Right renal pelvis (tissue), 4 donors: ENCODE measurements around the gene ADGRG6. TPM values are rescaled to one million over a fixed set of nuclear protein-coding genes. Genes with fewer than 3 reads are reported as not detected.

Experiments used
- DNase-seq, 4 donors: peaks; one replicate each; pipeline ENCODE4 v3.0.0-alpha.2; 2013; ENCODE audit warnings: low read depth in 4 of 4, low spot score in 3 of 4, missing footprints in 1 of 4
- polyA plus RNA-seq, 4 donors: library from polyadenylated mRNA; unstranded; fragments of 120-200 nt; gene quantifications; one replicate each; pipeline ENCODE4 v1.2.1, GENCODE V29; 2013; ENCODE audit not compliant: insufficient read length in 4 of 4

ADGRG6 gene
- polyA plus RNA-seq, 4 donors: 31.5 to 38.3 (median 32.4) TPM

DNA sequence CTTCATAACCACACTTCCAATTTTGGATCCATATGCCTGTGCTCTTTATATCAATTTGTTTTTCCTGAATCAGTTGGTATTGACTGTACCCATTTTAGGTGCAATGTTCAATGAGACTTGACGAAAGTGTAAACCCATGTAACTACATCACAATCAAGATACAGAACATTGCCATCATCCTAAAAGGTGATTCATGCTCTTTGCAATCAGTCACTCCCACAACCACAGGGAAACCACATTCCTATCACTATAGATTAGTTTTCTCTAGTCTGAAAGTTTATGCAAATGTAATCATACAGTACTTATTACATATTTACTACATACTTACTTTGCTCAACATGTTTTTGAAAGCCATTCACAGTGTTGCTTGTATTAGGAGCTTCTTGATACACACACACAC lies 167.4 kb downstream of the ADGRG6 start:
- DNase-seq: no peak

DNA sequence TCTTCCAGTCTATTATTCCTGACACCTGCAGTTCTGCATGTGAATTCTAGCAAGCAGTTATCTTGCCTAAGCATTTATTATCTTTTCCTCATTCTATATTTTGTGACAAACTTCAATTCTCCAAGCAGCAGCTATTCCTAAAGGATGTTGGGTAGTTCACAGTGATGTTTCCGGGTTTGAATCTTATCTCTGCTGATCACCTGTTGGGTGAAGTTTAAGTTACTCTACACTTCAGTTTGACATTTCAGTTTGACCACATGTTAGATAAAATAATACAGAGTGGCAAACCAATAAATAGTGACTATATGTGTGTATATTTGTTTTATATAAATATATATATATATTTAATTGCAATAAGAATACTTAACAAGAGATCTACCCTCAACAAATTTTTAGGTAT lies 168.6 kb downstream of the ADGRG6 start:
- DNase-seq: no peak

DNA sequence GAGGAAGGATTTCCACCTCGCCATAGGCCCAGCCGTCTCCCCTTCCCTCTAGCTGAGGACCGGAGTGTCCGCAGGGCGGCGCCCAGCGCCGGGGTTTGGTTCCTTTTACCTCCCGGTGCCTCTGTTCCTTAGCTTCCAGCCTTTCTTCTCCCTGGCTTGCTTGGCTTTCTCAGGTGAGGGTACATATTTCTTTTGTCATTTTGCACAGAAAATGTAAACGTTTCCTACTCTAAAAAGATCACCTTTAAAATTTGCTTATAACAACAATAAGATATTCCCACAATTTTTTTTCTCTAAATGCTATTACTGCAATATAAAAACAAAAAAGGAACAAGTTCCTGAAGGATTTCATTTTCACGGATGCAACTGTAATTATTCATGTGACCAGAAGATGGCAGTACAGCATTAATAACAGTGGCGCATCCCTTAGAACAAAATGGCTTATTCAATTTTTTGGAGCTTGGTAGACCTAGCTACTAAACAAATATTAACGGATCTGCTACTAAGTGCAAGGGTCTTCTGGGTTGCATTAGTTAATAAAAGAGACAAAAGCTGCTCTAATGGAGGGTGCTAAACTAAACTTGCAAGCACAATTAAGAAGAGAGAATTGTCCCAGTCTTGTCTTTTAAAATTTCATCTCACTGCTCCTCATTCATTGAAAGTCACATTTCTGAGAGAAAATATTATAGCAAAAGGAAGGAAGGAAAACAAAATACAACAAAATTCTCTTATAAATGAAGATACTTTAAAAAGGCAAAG lies 172.9 kb downstream of the ADGRG6 start:
- peak; percentile 23 to 36 (median 28) for DNase-seq

- no peak for DNase-seq
Measured at GRCh38 chr6:142476452-142476851, 174.6 kb downstream of the ADGRG6 start.

DNA sequence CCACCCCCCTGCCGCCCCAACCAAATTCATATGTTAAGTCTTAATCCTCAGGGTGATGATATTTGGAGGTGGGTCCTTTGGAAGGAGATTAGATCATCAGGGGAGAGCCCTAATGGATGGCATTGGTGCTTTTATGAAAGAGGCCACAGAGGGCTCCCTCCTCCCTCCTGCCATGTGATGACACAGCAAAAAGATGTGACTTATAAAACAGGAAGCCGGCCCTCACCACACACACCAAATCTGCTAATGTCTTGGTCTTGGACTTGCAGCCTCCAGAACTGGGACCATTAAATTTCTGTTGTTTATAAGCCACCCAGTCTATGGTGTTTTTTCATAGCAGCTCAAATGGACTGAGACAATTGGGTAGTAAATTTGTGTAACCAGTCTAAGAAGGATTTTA lies 176.3 kb downstream of the ADGRG6 start:
- DNase-seq: no peak

- no peak for DNase-seq
Measured at GRCh38 chr6:142481466-142481865, 179.7 kb downstream of the ADGRG6 start.

- DNase-seq: no peak
Measured at GRCh38 chr6:142482249-142482648, 180.4 kb downstream of the ADGRG6 start.

DNA sequence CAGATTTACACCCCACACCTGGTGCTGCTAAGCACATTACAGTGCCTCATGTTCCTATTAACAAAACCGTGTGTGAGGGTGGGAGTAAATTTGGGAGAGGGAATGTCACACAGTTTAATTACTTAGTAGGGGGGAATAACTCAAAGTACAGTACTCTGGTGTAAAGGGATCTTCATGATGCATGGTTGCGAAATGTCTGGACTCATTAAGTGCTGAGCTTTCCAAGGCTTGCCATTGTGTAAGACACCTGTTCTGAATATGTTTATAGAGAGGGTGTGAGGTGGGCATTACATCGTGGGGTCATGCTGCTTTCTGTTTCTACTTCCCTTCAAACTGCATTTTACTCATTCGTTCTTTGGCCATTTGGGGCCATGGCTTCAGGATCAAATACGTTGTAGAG lies 181.2 kb downstream of the ADGRG6 start:
- no peak for DNase-seq

GRCh38 chr6:142485256-142485655 lies 183.4 kb downstream of the ADGRG6 start:
- no peak for DNase-seq

DNA sequence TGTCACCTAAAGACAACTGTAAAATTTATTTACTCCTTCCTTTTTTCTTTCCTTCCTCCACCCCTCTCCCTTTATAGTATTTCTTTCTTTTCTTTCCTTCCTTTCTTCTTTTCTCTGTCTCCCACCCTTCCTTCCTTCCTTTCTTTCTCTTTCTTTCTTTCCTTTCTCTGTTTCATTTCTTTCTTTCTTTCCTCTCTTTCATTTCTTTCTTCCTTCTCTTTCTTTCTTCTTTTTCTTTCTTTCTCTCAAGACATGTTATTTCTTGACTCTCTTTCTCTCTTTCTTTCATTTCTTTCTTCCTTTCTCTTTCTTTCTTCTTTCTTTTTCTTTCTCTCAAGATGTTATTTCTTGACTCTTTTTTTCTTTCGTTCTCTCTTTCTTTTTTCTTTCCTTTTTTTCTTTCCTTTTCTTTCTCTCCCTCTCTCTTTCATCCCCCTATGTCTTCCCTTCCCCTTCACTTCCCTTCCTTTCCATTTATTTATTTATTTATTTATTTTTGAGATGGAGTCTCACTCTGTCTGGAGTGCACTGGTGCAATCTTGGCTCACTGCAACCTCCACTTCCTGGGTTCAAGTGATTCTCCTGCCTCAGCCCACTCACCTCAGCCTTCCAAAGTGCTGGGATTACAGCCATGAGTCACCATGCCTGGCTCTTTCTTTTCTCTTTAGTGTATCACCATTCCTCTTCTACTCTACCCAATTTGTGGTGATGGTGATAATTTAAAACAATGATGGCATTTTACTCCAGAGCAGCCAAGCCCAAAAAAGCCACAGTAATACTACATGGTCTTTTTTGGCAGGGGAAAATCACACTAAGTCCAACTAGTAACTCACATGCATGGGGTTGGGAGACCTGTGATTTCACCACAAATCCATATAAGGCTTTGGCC lies 188.2 kb downstream of the ADGRG6 start:
- DNase-seq: no peak

Other genes starting within 250 kb of the ADGRG6 start
- not detected for gene GJE1, start 169.1 kb upstream of the ADGRG6 start, polyA plus RNA-seq
- under 1 TPM; 0.21 to 0.44 (median 0.30) TPM for gene NMBR, start 154.9 kb upstream of the ADGRG6 start, polyA plus RNA-seq
- 10 to 100 TPM; 74.6 to 90.1 (median 84.2) TPM for gene VTA1, start 154.7 kb upstream of the ADGRG6 start, polyA plus RNA-seq